ENCODE results near the gene GLO1. TPM values are rescaled to one million over a fixed set of nuclear protein-coding genes. Genes with fewer than 3 reads are reported as not detected.

Gene GLO1
- total RNA-seq, 4 donors from 2014 or later, result 86.3 to 138 (median 116) TPM

DNA sequence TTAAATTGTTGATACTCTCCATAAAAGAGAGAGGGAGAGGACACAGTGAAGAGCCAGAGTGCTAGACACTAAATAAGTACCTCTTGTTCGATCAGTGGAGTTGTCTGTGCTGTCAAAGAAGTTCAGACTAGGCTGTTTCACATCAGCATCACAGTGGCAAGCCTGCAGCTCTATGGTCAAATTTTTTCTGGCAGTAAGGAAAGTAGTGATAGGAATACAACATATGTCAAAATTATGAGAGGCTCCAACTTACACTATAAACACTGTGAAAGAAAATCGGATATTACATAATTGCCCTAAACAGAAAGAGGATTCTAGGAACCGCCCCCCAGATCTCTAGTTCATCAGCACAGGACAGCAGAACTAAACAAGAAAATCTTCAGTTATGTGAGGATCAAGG lies 35.3 kb upstream of the GLO1 start:
- Histone ChIP-seq H3K9me3 (no peaks in the 10 kb centered on the region), H3K27ac (no peak overlapping the region), H3K27me3 (peaks cover 0 to 11% (median 11%) of the 10 kb centered on the region in 3 donors), H3K36me3 (no peaks in the 10 kb centered on the region), H3K4me3 (no peak overlapping the region), H3K4me1 (no peaks in the 10 kb centered on the region)
- intact Hi-C loops (cut with DNase I; ENCODE audit: low total_unique reads) (no loop called here), in situ Hi-C loops (cut with MboI; ENCODE audit: low sequenced_read_pairs in 4 of 4) (no loop called here)
- no peak for ATAC-seq
- TF ChIP-seq, protein P1, sequence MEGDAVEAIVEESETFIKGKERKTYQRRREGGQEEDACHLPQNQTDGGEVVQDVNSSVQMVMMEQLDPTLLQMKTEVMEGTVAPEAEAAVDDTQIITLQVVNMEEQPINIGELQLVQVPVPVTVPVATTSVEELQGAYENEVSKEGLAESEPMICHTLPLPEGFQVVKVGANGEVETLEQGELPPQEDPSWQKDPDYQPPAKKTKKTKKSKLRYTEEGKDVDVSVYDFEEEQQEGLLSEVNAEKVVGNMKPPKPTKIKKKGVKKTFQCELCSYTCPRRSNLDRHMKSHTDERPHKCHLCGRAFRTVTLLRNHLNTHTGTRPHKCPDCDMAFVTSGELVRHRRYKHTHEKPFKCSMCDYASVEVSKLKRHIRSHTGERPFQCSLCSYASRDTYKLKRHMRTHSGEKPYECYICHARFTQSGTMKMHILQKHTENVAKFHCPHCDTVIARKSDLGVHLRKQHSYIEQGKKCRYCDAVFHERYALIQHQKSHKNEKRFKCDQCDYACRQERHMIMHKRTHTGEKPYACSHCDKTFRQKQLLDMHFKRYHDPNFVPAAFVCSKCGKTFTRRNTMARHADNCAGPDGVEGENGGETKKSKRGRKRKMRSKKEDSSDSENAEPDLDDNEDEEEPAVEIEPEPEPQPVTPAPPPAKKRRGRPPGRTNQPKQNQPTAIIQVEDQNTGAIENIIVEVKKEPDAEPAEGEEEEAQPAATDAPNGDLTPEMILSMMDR (IDR thresholded peaks at IDR 0.05 in 4 of 5, conservative IDR thresholded peaks at IDR 0.05 in 1 of 5), result no peak
- no peak for TF ChIP-seq POLR2A (IDR thresholded peaks at IDR 0.05)
- DNase-seq, result no peak

DNA sequence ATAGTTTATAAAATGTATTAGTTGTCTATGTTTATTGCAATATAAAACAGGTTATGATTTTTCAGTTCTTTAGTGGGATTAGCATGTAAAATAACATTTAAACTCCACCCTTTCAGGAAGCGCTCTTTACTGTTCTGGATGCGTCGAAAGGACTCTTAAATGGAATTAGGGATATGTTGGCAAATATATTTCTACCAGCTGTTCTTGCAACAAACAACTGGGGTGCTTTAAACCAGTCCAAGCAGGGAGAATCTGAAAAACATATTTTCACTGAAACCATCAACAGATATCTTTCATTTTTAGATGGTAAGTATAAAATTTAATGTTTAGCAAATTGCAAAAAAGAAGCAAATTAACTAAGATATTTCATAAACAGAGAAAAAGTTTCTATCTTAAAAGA lies 34.0 kb upstream of the GLO1 start:
- ATAC-seq, result no peak
- in situ Hi-C loops (cut with MboI; ENCODE audit: low sequenced_read_pairs in 4 of 4), result no loop called here
- no peak overlapping the region for H3K27ac ChIP-seq

DNA sequence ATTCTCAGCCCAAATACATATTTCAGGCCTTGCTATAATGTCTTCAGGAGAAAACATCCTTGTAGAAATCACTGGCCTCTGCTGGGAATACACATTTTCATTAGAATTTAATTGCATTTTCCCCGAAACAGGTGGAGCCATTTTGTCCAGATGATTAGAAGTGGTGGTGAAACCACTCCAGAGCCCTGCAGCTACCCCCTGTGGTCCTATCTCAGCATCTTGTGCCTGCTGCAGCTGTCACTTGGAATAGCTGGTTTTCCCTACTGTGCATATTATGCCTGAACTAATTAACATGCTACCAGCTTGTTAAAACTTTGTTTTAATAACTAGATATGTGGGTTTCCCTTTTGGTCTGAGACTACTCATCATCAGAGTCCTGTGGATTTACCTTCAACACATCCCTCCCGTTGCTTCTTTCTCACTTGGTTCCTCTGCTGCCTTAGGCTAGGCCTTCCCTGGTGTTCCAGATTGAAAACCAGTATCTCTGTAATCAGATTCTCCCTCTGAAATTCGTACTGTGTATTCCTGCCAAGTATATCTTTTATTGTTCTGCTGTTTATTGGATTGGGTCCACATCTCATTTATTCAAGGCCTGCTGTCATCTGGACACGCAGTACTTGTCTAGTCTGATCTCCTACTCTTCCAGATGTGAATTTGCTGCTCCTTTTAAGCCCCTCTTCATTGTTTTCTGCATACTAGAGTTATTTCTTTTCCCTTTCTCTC lies 27.4 kb upstream of the GLO1 start:
- ATAC-seq, result no peak
- in situ Hi-C loops (cut with MboI; ENCODE audit: low sequenced_read_pairs in 4 of 4), result no loop called here

More for the DNA sequence above, 34.0 kb upstream of the GLO1 start:
- H3K27me3 ChIP-seq, result peaks cover 0 to 11% (median 11%) of the 10 kb centered on the region in 3 donors
- no peak for DNase-seq
- no peaks in the 10 kb centered on the region for H3K4me1 ChIP-seq
- H3K4me3 ChIP-seq, result no peak overlapping the region
- H3K9me3 ChIP-seq, result no peaks in the 10 kb centered on the region
- intact Hi-C loops (cut with DNase I; ENCODE audit: low total_unique reads), result no loop called here
- no peak for TF ChIP-seq POLR2A (IDR thresholded peaks at IDR 0.05)
- TF ChIP-seq, protein P1 (IDR thresholded peaks at IDR 0.05 in 4 of 5, conservative IDR thresholded peaks at IDR 0.05 in 1 of 5), result no peak
- no peaks in the 10 kb centered on the region for H3K36me3 ChIP-seq

DNA sequence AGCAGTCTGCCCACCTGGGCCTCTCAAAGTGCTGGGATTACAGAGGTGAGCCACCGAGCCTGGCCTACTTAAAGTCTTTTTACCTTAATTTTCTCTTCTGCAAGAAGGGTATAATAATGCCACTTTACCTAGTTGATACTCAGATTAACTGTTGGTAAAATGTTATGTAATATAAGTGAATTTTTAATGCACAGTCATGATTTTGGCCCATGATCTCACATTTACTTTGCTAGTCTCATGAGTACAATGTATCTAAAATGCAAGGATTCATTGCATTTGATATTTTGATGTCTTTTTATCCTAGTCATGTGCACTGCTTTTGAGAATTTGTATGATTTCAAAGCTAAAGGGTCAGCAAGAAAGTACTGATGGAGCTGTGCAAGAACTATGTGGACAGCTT lies 25.3 kb upstream of the GLO1 start:
- H3K27ac ChIP-seq, result no peak overlapping the region

More for the DNA sequence above, 27.4 kb upstream of the GLO1 start:
- Histone ChIP-seq H3K9me3 (no peaks in the 10 kb centered on the region), H3K4me1 (no peaks in the 10 kb centered on the region), H3K4me3 (no peak overlapping the region), H3K27me3 (no peaks in the 10 kb centered on the region), H3K36me3 (no peaks in the 10 kb centered on the region), H3K27ac (no peak overlapping the region)
- TF ChIP-seq, protein P1 (IDR thresholded peaks at IDR 0.05 in 4 of 5, conservative IDR thresholded peaks at IDR 0.05 in 1 of 5), result no peak
- no peak for TF ChIP-seq POLR2A (IDR thresholded peaks at IDR 0.05)
- DNase-seq, result no peak
- intact Hi-C loops (cut with DNase I; ENCODE audit: low total_unique reads), result no loop called here

More for the DNA sequence above, 25.3 kb upstream of the GLO1 start:
- no peaks in the 10 kb centered on the region for H3K4me1 ChIP-seq
- no peak overlapping the region for H3K4me3 ChIP-seq
- intact Hi-C loops (cut with DNase I; ENCODE audit: low total_unique reads) (no loop called here), in situ Hi-C loops (cut with MboI; ENCODE audit: low sequenced_read_pairs in 4 of 4) (no loop called here)
- no peaks in the 10 kb centered on the region for H3K36me3 ChIP-seq
- H3K27me3 ChIP-seq, result no peaks in the 10 kb centered on the region
- TF ChIP-seq POLR2A (IDR thresholded peaks at IDR 0.05), result no peak
- TF ChIP-seq, protein P1 (IDR thresholded peaks at IDR 0.05 in 4 of 5, conservative IDR thresholded peaks at IDR 0.05 in 1 of 5), result no peak
- H3K9me3 ChIP-seq, result no peaks in the 10 kb centered on the region
- ATAC-seq, result no peak
- no peak for DNase-seq
